HepG2 (cell line): ENCODE measurements around the gene PPP1R1B. TPM values are rescaled to one million over a fixed set of nuclear protein-coding genes. Genes with fewer than 3 reads are reported as not detected.

ENCODE experiments used
- CREM ChIP-seq, 2 experiments: sonication (generic) in 1 of 2; formaldehyde crosslinking in 1 of 2; IDR thresholded peaks; 2 replicates each; pipeline versions ENCODE4 v1.4.0 to v1.6.1; 2016 to 2020; ENCODE audit warnings: antibody characterized with exemption in 1 of 2, mild to moderate bottlenecking in 1 of 2, missing genetic modification reagents in 1 of 2
- GATA4 ChIP-seq: sonication (generic); IDR thresholded peaks from 2 replicates; pipeline ENCODE4 v1.6.1; 2016; ENCODE audit warnings: antibody characterized with exemption, low read depth, borderline replicate concordance
- MBNL3 ChIP-seq: fragments of 250-450 bp; sonication (Bioruptor Pico); conservative IDR thresholded peaks from 2 replicates; pipeline ENCODE4 v1.8.0; 2022; ENCODE audit warnings: mild to moderate bottlenecking, inconsistent platforms
- MEIS2 ChIP-seq: sonication (generic); formaldehyde crosslinking; IDR thresholded peaks from 2 replicates; pipeline ENCODE4 v1.9.0; 2021; ENCODE audit warnings: mild to moderate bottlenecking, missing genetic modification reagents
- POLR2AphosphoS5 ChIP-seq: IDR thresholded peaks from 2 replicates; pipeline ENCODE4 v1.6.1; 2012; ENCODE audit warnings: low read depth, low read length
- RARG ChIP-seq: sonication (generic); formaldehyde crosslinking; IDR thresholded peaks from 2 replicates; pipeline ENCODE4 v1.4.0; 2020; ENCODE audit warnings: low read depth, mild to moderate bottlenecking, missing genetic modification reagents
- RBFOX2 ChIP-seq: fragments of 200-400 bp; formaldehyde crosslinking; IDR thresholded peaks from 2 replicates; pipeline ENCODE4 v1.6.1; 2017; ENCODE audit warnings: low read depth, mild to moderate bottlenecking, low read length
- ZBTB7B ChIP-seq: sonication (generic); formaldehyde crosslinking; IDR thresholded peaks from 2 replicates; pipeline ENCODE4 v1.4.0; 2020; ENCODE audit warnings: missing genetic modification reagents
- ZFP62 ChIP-seq: sonication (generic); formaldehyde crosslinking; IDR thresholded peaks from 2 replicates; pipeline ENCODE4 v1.4.0; 2020; ENCODE audit warnings: missing genetic modification reagents
- ZNF205 ChIP-seq: IDR thresholded peaks from 2 replicates; pipeline ENCODE4 v1.6.1; 2018; ENCODE audit warnings: missing biosample characterization, missing genetic modification reagents
- ZNF260 ChIP-seq: sonication (generic); formaldehyde crosslinking; IDR thresholded peaks from 2 replicates; pipeline ENCODE4 v1.4.0; 2020; ENCODE audit warnings: missing genetic modification reagents, low read depth, mild to moderate bottlenecking, borderline replicate concordance
- ZNF331 ChIP-seq: sonication (generic); formaldehyde crosslinking; IDR thresholded peaks from 2 replicates; pipeline ENCODE4 v1.4.0; 2020; ENCODE audit warnings: missing genetic modification reagents
- ZNF570 ChIP-seq: sonication (generic); formaldehyde crosslinking; IDR thresholded peaks from 2 replicates; pipeline ENCODE4 v1.4.0; 2020; ENCODE audit warnings: mild to moderate bottlenecking, missing genetic modification reagents, borderline replicate concordance
- ZNF781 ChIP-seq: sonication (generic); formaldehyde crosslinking; IDR thresholded peaks from 2 replicates; pipeline ENCODE4 v1.5.1; 2020; ENCODE audit warnings: borderline replicate concordance, mild to moderate bottlenecking, missing genetic modification reagents; ENCODE audit errors: not compliant biosample characterization
- ZNF782 ChIP-seq: sonication (generic); formaldehyde crosslinking; IDR thresholded peaks from 2 replicates; pipeline ENCODE4 v1.4.0; 2020; ENCODE audit warnings: missing genetic modification reagents, mild to moderate bottlenecking, borderline replicate concordance
- polyA plus RNA-seq, 8 experiments: library from polyadenylated mRNA; depleted of rRNA in 3 of 8; stranded (reverse) in 7 of 8; unstranded in 1 of 8; fragments of >200 nt; fragmentation: Illumina TruSeq in 4 of 8; extraction: Trizol in 4 of 8; gene quantifications; 2 replicates each; pipeline versions ENCODE4 v1.2.1 to v1.2.3, GENCODE V29; 2011 to 2016; ENCODE audit warnings: low read depth in 4 of 8, missing spikeins in 1 of 8, mixed read lengths in 1 of 8; ENCODE audit not compliant: insufficient read depth in 1 of 8
- total RNA-seq, 5 experiments: library from RNA; depleted of rRNA; stranded (reverse); fragments of >200 nt; fragmentation: Illumina TruSeq; extraction: Trizol; gene quantifications; 2 replicates each; pipeline ENCODE4 v1.2.3, GENCODE V29; 2016; ENCODE audit warnings: low read depth in 1 of 5
- TF ChIP-seq, protein P1 (sequence below): IDR thresholded peaks from 2 replicates; pipeline ENCODE4 v1.6.1; 2016; ENCODE audit warnings: low read depth, borderline replicate concordance
- TF ChIP-seq, protein P2 (sequence below): IDR thresholded peaks from 2 replicates; pipeline ENCODE4 v1.6.1; 2016; ENCODE audit warnings: missing genetic modification reagents, missing compliant biosample characterization
- TF ChIP-seq, protein P3 (sequence below): sonication (generic); formaldehyde crosslinking; IDR thresholded peaks from 2 replicates; pipeline ENCODE4 v1.4.0; 2020; ENCODE audit warnings: mild to moderate bottlenecking, missing genetic modification reagents
- TF ChIP-seq, protein P4 (sequence below): IDR thresholded peaks from 2 replicates; pipeline ENCODE4 v1.6.1; 2016; ENCODE audit warnings: mild to moderate bottlenecking

PPP1R1B gene
- total and polyA plus RNA-seq, 2 of the 13 experiments (the other 11 are each of a cell fraction or from before 2014, with no cell fraction given) = 0.08 TPM; not detected in 1

DNA sequence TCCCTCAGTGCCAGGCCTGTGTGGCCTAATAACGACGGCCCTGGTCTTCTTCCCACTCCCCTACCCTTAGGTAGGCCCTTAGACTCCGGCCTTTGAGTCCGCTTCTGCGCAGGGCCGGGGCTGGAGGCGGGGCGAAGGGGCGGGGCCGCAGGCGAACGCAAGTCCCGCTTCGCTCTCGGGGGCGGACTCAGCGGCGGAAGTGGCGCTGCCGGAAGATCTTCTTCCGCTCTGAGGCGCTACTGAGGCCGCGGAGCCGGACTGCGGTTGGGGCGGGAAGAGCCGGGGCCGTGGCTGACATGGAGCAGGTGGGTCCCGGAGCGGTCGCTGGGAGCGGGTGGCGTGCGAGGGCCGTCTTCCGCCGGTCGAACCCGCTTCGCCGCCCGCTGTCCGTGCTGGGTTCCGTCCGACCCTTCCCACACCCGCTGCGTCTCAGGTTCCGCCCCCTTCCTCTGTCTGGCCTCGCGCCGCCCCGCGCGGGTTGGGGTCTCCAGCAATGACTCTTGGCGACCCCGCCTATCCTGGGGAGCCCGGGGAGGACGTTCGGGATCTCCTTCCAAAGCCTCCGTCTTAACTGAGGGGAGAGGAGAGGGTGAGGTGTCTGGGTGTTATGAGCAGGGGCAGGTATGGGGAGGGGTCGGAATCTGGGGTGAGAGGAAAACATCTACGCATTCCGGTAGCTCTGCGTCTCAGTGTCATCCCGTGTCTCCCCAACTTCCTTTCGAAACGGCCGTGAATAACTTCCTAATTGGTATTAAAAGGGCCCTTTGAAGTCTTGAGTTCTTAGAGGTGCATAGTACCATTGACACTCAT is 10.4 kb downstream of the PPP1R1B start, which contains the start of gene STARD3 (continued):
- TF ChIP-seq ZNF331 (CRISPR knock-in tag) (no peak; the same call in 1 of the 2 replicates), GATA4 (peak; percentile 61; the same call in 1 of the 2 replicates), ZNF781 (no peak), RARG (no peak), ZNF570 (CRISPR knock-in tag) (peak; percentile 80; the same call in 1 of the 2 replicates), POLR2AphosphoS5 (peak; percentile 93), MBNL3 (no peak), RBFOX2 (peak; percentile 95), MEIS2 (CRISPR knock-in tag) (peak; percentile 66), ZNF205 (CRISPR knock-in tag) (no peak; the same call in 1 of the 2 replicates), ZNF782 (CRISPR knock-in tag) (peak; percentile 90), ZBTB7B (peak; percentile 91), CREM (IDR thresholded peaks at IDR 0.05) (peak; percentile 42), CREM (CRISPR knock-in tag; IDR thresholded peaks at IDR 0.05) (no peak), ZNF260 (CRISPR knock-in tag) (no peak), ZFP62 (CRISPR knock-in tag) (no peak)
- TF ChIP-seq, protein P1, sequence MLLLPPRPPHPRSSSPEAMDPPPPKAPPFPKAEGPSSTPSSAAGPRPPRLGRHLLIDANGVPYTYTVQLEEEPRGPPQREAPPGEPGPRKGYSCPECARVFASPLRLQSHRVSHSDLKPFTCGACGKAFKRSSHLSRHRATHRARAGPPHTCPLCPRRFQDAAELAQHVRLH (CRISPR knock-in tag) = peak; percentile 90; the same call in 1 of the 2 replicates
- TF ChIP-seq, protein P2, sequence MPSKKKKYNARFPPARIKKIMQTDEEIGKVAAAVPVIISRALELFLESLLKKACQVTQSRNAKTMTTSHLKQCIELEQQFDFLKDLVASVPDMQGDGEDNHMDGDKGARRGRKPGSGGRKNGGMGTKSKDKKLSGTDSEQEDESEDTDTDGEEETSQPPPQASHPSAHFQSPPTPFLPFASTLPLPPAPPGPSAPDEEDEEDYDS (CRISPR knock-in tag) = peak; percentile 72
- TF ChIP-seq, protein P3, sequence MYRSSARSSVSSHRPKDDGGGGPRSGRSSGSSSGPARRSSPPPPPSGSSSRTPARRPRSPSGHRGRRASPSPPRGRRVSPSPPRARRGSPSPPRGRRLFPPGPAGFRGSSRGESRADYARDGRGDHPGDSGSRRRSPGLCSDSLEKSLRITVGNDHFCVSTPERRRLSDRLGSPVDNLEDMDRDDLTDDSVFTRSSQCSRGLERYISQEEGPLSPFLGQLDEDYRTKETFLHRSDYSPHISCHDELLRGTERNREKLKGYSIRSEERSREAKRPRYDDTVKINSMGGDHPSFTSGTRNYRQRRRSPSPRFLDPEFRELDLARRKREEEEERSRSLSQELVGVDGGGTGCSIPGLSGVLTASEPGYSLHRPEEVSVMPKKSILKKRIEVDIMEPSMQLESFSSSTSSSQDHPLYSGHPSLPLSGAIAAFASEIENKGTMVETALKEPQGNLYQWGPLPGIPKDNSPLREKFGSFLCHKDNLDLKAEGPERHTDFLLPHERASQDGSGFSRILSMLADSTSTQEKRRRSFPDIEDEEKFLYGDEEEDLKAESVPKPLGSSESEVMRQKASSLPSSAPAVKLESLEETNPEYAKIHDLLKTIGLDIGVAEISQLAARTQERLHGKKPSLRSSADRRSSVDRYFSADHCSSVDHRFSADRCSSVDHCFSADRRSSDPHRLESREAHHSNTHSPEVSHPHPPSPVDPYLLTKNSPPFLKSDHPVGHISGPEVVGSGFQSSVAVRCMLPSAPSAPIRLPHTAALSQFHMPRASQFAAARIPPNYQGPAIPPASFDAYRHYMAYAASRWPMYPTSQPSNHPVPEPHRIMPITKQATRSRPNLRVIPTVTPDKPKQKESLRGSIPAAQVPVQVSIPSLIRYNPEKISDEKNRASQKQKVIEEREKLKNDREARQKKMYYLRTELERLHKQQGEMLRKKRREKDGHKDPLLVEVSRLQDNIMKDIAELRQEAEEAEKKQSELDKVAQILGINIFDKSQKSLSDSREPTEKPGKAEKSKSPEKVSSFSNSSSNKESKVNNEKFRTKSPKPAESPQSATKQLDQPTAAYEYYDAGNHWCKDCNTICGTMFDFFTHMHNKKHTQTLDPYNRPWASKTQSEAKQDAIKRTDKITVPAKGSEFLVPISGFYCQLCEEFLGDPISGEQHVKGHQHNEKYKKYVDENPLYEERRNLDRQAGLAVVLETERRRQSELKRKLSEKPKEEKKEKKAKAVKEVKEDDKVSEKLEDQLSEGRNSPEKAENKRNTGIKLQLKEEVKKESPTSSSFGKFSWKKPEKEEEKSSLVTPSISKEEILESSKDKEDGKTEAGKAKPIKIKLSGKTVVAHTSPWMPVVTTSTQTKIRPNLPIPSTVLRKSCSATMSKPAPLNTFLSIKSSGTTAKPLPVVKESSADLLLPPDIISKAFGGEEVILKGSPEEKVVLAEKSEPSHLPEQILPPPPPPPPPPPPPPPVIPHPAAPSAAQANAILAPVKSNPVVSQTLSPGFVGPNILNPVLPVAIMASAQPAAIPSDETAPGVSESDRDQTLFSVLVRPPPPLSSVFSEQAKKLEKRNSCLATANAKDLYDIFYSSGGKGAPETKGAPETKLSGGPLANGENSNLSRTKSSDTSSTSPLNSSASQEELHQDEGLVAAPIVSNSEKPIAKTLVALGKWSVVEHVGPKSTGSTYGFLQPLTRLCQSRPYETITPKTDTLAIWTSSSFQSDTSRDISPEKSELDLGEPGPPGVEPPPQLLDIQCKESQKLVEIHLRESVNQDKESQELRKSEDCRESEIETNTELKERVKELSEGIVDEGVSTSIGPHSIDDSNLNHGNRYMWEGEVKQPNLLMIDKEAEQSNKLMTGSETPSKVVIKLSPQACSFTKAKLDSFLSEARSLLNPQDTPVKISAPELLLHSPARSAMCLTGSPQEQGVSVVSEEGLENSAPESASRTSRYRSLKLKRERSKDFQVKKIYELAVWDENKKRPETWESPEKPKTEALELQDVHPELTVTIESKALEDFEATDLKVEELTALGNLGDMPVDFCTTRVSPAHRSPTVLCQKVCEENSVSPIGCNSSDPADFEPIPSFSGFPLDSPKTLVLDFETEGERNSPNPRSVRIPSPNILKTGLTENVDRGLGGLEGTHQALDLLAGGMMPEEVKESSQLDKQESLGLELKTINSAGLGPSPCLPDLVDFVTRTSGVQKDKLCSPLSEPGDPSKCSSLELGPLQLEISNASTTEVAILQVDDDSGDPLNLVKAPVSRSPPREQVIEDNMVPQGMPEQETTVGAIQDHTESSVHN (CRISPR knock-in tag) = peak; percentile 87
- TF ChIP-seq, protein P4, sequence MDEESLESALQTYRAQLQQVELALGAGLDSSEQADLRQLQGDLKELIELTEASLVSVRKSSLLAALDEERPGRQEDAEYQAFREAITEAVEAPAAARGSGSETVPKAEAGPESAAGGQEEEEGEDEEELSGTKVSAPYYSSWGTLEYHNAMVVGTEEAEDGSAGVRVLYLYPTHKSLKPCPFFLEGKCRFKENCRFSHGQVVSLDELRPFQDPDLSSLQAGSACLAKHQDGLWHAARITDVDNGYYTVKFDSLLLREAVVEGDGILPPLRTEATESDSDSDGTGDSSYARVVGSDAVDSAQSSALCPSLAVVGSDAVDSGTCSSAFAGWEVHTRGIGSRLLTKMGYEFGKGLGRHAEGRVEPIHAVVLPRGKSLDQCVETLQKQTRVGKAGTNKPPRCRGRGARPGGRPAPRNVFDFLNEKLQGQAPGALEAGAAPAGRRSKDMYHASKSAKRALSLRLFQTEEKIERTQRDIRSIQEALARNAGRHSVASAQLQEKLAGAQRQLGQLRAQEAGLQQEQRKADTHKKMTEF (CRISPR knock-in tag) = peak; percentile 87
